SK-N-SH (cell line): ENCODE results near the gene CTBP2.

Experiments
- EP300 ChIP-seq, 2 experiments: IDR thresholded peaks; 2 replicates each; pipeline versions ENCODE4 v1.4.0 to v1.6.1; 2012; ENCODE audit warnings: borderline replicate concordance in 1 of 2, low read depth in 1 of 2, low read length in 1 of 2
- NRF1 ChIP-seq: IDR thresholded peaks from 2 replicates; pipeline ENCODE4 v1.6.1; 2012; ENCODE audit warnings: low read depth, mild to moderate bottlenecking, low read length
- POLR2AphosphoS5 ChIP-seq: IDR thresholded peaks from 2 replicates; pipeline ENCODE4 v1.6.1; 2012; ENCODE audit warnings: low read depth, low read length
- SMC3 ChIP-seq: IDR thresholded peaks from 2 replicates; pipeline ENCODE4 v1.6.1; 2012; ENCODE audit warnings: low read depth, low read length, improper control_type of control experiment
- USF2 ChIP-seq: fragments of 150-350 bp; IDR thresholded peaks from 2 replicates; pipeline ENCODE4 v1.6.1; 2017; ENCODE audit warnings: antibody characterized with exemption, low read length, low read depth, borderline replicate concordance

DNA sequence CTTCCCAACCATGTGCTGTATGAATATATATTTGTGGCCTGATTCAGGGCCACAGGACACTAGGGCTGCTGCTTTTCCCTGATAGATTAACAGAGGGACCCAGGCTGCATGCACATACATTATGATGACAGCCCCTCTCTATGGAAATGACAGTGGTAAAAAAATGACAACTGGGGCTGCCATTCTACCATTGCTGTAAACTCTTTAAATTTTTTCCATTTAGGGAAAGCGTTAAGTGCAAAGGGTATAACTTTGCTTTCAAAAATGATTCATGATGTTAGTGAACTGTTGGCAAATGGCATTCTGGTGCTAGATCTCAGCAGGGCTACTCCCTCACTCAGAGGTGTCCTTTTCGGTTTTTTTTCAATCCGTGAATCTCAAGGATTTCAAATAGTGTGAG is 4.2 kb downstream of the CTBP2 start:
- TF ChIP-seq NRF1 (no peak), POLR2AphosphoS5 (no peak), USF2 (no peak), EP300 (IDR thresholded peaks at IDR 0.05; ENCODE audit: borderline replicate concordance in 1 of 2, low read depth in 1 of 2, low read length in 1 of 2) (no peak), SMC3 (no peak)
